Tibial nerve (tissue), 4 donors: Measurements from ENCODE around the gene ST3GAL6.

ENCODE experiments used
- EP300 ChIP-seq, 2 donors: sonication (generic); formaldehyde crosslinking; IDR thresholded peaks; one replicate each; pipeline ENCODE4 v1.6.1; 2017; ENCODE audit warnings: antibody characterized with exemption in 2 of 2, mild to moderate bottlenecking in 1 of 2
- TF ChIP-seq, protein P1 (sequence below), 5 experiments: fragments of 200-600 bp in 3 of 5; fragments of 450-650 bp in 2 of 5; sonication (generic) in 3 of 5; IDR thresholded peaks; one replicate each; pipeline ENCODE4 v1.5.1; 2016 to 2019; ENCODE audit warnings: antibody characterized with exemption in 5 of 5, mild to moderate bottlenecking in 3 of 5, moderate library complexity in 2 of 5

DNA sequence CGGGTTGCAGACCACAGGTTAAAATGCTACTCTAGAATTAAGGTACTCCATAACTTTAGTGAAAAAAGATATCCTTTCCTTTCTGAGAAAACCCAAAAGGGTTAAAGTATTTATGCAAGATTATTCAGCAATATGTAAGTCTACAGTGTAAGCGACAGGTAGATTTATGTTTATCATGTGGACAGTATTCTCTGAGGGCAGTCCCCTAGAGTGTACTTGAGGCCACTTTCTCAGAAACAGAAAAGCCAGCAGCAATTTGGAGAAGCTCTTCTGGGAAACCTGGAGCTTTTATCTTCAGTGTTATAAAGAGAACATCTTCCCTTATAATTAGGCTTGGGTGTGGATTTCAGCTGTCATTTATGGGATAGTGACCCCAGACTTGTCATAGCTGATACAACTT, 8.9 kb downstream of the ST3GAL6 start:
- TF ChIP-seq, protein P1, sequence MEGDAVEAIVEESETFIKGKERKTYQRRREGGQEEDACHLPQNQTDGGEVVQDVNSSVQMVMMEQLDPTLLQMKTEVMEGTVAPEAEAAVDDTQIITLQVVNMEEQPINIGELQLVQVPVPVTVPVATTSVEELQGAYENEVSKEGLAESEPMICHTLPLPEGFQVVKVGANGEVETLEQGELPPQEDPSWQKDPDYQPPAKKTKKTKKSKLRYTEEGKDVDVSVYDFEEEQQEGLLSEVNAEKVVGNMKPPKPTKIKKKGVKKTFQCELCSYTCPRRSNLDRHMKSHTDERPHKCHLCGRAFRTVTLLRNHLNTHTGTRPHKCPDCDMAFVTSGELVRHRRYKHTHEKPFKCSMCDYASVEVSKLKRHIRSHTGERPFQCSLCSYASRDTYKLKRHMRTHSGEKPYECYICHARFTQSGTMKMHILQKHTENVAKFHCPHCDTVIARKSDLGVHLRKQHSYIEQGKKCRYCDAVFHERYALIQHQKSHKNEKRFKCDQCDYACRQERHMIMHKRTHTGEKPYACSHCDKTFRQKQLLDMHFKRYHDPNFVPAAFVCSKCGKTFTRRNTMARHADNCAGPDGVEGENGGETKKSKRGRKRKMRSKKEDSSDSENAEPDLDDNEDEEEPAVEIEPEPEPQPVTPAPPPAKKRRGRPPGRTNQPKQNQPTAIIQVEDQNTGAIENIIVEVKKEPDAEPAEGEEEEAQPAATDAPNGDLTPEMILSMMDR (IDR thresholded peaks at IDR 0.05): no peak
- no peak for TF ChIP-seq EP300 (IDR thresholded peaks at IDR 0.05)
